ENCODE results near the gene LGI4. TPM values are rescaled to one million over a fixed set of nuclear protein-coding genes. Genes with fewer than 3 reads are reported as not detected.

Gene LGI4
- total and polyA plus RNA-seq, 3 donors from 2014 or later, result 4.5 to 7.9 (median 4.5) TPM

- WGBS, 2 donors, result 90 to 93% methylated on average over 17 to 21 of the region's 21 CpGs
- Histone ChIP-seq H3K4me1 (no peaks in the 10 kb centered on the region), H3K27me3 (no peaks in the 10 kb centered on the region), H3K4me3 (no peak overlapping the region), H3K27ac (no peak overlapping the region), H3K9me3 (no peaks in the 10 kb centered on the region), H3K36me3 (ENCODE audit: low read depth, missing control alignments) (no peaks in the 10 kb centered on the region)
- DNase-seq, result no peak
- intact Hi-C loops (cut with DNase I; ENCODE audit: low total_unique reads), result no loop called here
- TF ChIP-seq POLR2A (IDR thresholded peaks at IDR 0.05) (no peak), CTCF (IDR thresholded peaks at IDR 0.05) (no peak)
Measured at GRCh38 chr19:35075202-35076025, 59.4 kb downstream of the LGI4 start.

Small RNAs within 50 kb of the gene (small RNA-seq; reads per million reads assigned to genes)
- gene AC020907.2, result 0 reads per million in 2 donors

Other genes with a start within 250 kb of the LGI4 start
- gene ZNF30, start 208.2 kb downstream of the LGI4 start, total RNA-seq, result 1 to 10 TPM; 2.0 to 3.3 TPM
- 4.8 TPM for gene ZNF30, start 208.2 kb downstream of the LGI4 start, polyA plus RNA-seq (ENCODE audit: insufficient read depth, low read depth, low replicate concordance)
- gene ZNF792, start 170.8 kb downstream of the LGI4 start, total RNA-seq, result 1 to 10 TPM; 5.4 to 6.6 TPM
- gene ZNF792, start 170.8 kb downstream of the LGI4 start, polyA plus RNA-seq (ENCODE audit: insufficient read depth, low read depth, low replicate concordance), result 2.3 TPM
- gene GRAMD1A, start 134.7 kb downstream of the LGI4 start, total RNA-seq, result 10 to 100 TPM; 92.4 to 99.3 TPM
- gene GRAMD1A, start 134.7 kb downstream of the LGI4 start, polyA plus RNA-seq (ENCODE audit: insufficient read depth, low read depth, low replicate concordance), result 62.8 TPM
- 1 to 10 TPM; 3.5 to 6.6 TPM for gene SCN1B, start 104.6 kb downstream of the LGI4 start, total RNA-seq
- gene SCN1B, start 104.6 kb downstream of the LGI4 start, polyA plus RNA-seq (ENCODE audit: insufficient read depth, low read depth, low replicate concordance), result 7.5 TPM
- gene HPN, start 93.3 kb downstream of the LGI4 start, total RNA-seq, result 1 to 10 TPM in 1 of 2 donors, under 1 TPM in 1; 0.79 to 1.7 TPM
- 8.2 TPM for gene HPN, start 93.3 kb downstream of the LGI4 start, polyA plus RNA-seq (ENCODE audit: insufficient read depth, low read depth, low replicate concordance)
- gene FXYD3, start 19.2 kb downstream of the LGI4 start, total RNA-seq, result 1 to 10 TPM in 1 of 2 donors, not detected in 1; 2.6 TPM
- not detected for gene FXYD3, start 19.2 kb downstream of the LGI4 start, polyA plus RNA-seq (ENCODE audit: insufficient read depth, low read depth, low replicate concordance)
- gene FXYD1, start 3.8 kb upstream of the LGI4 start, total RNA-seq, result 10 to 100 TPM in 1 of 2 donors, 1 to 10 TPM in 1; 2.3 to 11.1 TPM
- 48.5 TPM for gene FXYD1, start 3.8 kb upstream of the LGI4 start, polyA plus RNA-seq (ENCODE audit: insufficient read depth, low read depth, low replicate concordance)
- gene FXYD7, start 8.2 kb upstream of the LGI4 start, total RNA-seq, result 1 to 10 TPM in 1 of 2 donors, not detected in 1; 1.2 TPM
- gene FXYD7, start 8.2 kb upstream of the LGI4 start, polyA plus RNA-seq (ENCODE audit: insufficient read depth, low read depth, low replicate concordance), result 2.1 TPM
- 10 to 100 TPM in 1 of 2 donors, 1 to 10 TPM in 1; 5.7 to 17.5 TPM for gene FXYD5, start 19.7 kb upstream of the LGI4 start, total RNA-seq
- gene FXYD5, start 19.7 kb upstream of the LGI4 start, polyA plus RNA-seq (ENCODE audit: insufficient read depth, low read depth, low replicate concordance), result 38.1 TPM
- gene FAM187B, start 93.7 kb upstream of the LGI4 start, total RNA-seq, result 100 to 1,000 TPM in 1 of 2 donors, 10 to 100 TPM in 1; 18.4 to 105 TPM
- gene FAM187B, start 93.7 kb upstream of the LGI4 start, polyA plus RNA-seq (ENCODE audit: insufficient read depth, low read depth, low replicate concordance), result 79.2 TPM
- gene LSR, start 113.9 kb upstream of the LGI4 start, total RNA-seq, result 100 to 1,000 TPM; 154 to 195 TPM
- gene LSR, start 113.9 kb upstream of the LGI4 start, polyA plus RNA-seq (ENCODE audit: insufficient read depth, low read depth, low replicate concordance), result 85.7 TPM
- 100 to 1,000 TPM; 105 to 123 TPM for gene USF2, start 133.9 kb upstream of the LGI4 start, total RNA-seq
- 83.1 TPM for gene USF2, start 133.9 kb upstream of the LGI4 start, polyA plus RNA-seq (ENCODE audit: insufficient read depth, low read depth, low replicate concordance)
- gene HAMP, start 147.5 kb upstream of the LGI4 start, total RNA-seq, result not detected
- gene HAMP, start 147.5 kb upstream of the LGI4 start, polyA plus RNA-seq (ENCODE audit: insufficient read depth, low read depth, low replicate concordance), result 1.6 TPM
- gene MAG, start 157.1 kb upstream of the LGI4 start, total RNA-seq, result 10 to 100 TPM; 10.8 to 18.4 TPM
- 5.4 TPM for gene MAG, start 157.1 kb upstream of the LGI4 start, polyA plus RNA-seq (ENCODE audit: insufficient read depth, low read depth, low replicate concordance)
- 10 to 100 TPM; 15.0 TPM for gene CD22, start 194.1 kb upstream of the LGI4 start, total RNA-seq
- gene CD22, start 194.1 kb upstream of the LGI4 start, polyA plus RNA-seq (ENCODE audit: insufficient read depth, low read depth, low replicate concordance), result 10.1 TPM
- under 1 TPM; 0.31 to 0.81 TPM for gene FFAR1, start 212.8 kb upstream of the LGI4 start, total RNA-seq
- gene FFAR1, start 212.8 kb upstream of the LGI4 start, polyA plus RNA-seq (ENCODE audit: insufficient read depth, low read depth, low replicate concordance), result 0.26 TPM
- gene FFAR3, start 223.4 kb upstream of the LGI4 start, total RNA-seq, result under 1 TPM; 0.25 to 0.47 TPM
- not detected for gene FFAR3, start 223.4 kb upstream of the LGI4 start, polyA plus RNA-seq (ENCODE audit: insufficient read depth, low read depth, low replicate concordance)
- gene GPR42, start 236.0 kb upstream of the LGI4 start, total RNA-seq, result not detected
- not detected for gene GPR42, start 236.0 kb upstream of the LGI4 start, polyA plus RNA-seq (ENCODE audit: insufficient read depth, low read depth, low replicate concordance)